ENCODE measurements around the gene ZBTB9. TPM values are rescaled to one million over a fixed set of nuclear protein-coding genes. Genes with fewer than 3 reads are reported as not detected.
A peak's percentile ranks its signal among the peaks of the same experiment; 100 is the strongest.

ZBTB9 gene
- total RNA-seq, 1 experiment from 2014 or later = 19.4 TPM

DNA sequence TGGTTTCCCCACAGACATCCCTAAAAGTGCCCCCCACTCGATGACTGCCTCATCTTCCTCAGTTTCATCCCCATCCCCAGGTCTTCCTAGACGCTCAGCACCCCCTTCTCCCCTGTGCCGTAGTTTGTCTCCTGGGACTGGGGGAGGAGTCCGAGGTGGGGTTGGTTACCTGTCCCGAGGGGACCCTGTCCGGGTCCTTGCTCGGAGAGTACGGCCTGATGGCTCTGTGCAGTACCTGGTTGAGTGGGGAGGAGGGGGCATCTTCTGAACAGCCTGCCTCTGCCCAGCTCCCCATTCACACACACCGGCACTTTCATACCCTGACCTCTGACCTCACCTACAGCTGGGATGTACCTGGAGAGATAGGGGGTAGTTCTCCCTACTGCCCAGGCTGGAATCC, 38.5 kb upstream of the ZBTB9 start (continued):
- no peak for TF ChIP-seq ZNF281 (CRISPR knock-in tag; IDR thresholded peaks at IDR 0.05)

GRCh38 chr6:33416386-33417127, 37.8 kb upstream of the ZBTB9 start:
- H3K36me3 Mint-ChIP-seq = peaks cover 34% of the 10 kb centered on the region
- POLR2A ChIA-PET = no interaction called here
- peak overlapping the region; percentile 96 for H3K4me3 Mint-ChIP-seq

More at GRCh38 chr6:33416386-33417127, 37.8 kb upstream of the ZBTB9 start:
- Mint-ChIP-seq H3K9me3 (no peaks in the 10 kb centered on the region), H3K27ac (peak overlapping the region; percentile 97), H3K4me1 (peaks cover 55% of the 10 kb centered on the region), H3K27me3 (ENCODE audit: low read depth) (no peaks in the 10 kb centered on the region)
- DNase-seq (ENCODE audit: low spot score) (no peak), ATAC-seq (no peak)
- TF ChIP-seq ESRRA (CRISPR knock-in tag; IDR thresholded peaks at IDR 0.05; ENCODE audit: borderline replicate concordance) (no peak), GRHL2 (CRISPR knock-in tag; IDR thresholded peaks at IDR 0.05; ENCODE audit: insufficient replicate concordance, severe bottlenecking) (no peak), EMX1 (CRISPR knock-in tag; IDR thresholded peaks at IDR 0.05) (no peak), ZNF281 (CRISPR knock-in tag; IDR thresholded peaks at IDR 0.05) (no peak), JAZF1 (CRISPR knock-in tag; IDR thresholded peaks at IDR 0.05) (no peak), USF1 (CRISPR knock-in tag; IDR thresholded peaks at IDR 0.05) (no peak), ZBTB21 (CRISPR knock-in tag; IDR thresholded peaks at IDR 0.05; ENCODE audit: borderline replicate concordance) (no peak)
- TF ChIP-seq, protein P1, sequence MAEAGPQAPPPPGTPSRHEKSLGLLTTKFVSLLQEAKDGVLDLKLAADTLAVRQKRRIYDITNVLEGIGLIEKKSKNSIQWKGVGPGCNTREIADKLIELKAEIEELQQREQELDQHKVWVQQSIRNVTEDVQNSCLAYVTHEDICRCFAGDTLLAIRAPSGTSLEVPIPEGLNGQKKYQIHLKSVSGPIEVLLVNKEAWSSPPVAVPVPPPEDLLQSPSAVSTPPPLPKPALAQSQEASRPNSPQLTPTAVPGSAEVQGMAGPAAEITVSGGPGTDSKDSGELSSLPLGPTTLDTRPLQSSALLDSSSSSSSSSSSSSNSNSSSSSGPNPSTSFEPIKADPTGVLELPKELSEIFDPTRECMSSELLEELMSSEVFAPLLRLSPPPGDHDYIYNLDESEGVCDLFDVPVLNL (CRISPR knock-in tag; IDR thresholded peaks at IDR 0.05; ENCODE audit: borderline replicate concordance, low read depth) = no peak
- TF ChIP-seq, protein P2, sequence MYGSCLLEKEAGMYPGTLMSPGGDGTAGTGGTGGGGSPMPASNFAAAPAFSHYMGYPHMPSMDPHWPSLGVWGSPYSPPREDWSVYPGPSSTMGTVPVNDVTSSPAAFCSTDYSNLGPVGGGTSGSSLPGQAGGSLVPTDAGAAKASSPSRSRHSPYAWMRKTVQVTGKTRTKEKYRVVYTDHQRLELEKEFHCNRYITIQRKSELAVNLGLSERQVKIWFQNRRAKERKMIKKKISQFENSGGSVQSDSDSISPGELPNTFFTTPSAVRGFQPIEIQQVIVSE (CRISPR knock-in tag; IDR thresholded peaks at IDR 0.05; ENCODE audit: borderline replicate concordance) = no peak
- TF ChIP-seq, protein P3, sequence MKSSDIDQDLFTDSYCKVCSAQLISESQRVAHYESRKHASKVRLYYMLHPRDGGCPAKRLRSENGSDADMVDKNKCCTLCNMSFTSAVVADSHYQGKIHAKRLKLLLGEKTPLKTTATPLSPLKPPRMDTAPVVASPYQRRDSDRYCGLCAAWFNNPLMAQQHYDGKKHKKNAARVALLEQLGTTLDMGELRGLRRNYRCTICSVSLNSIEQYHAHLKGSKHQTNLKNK (CRISPR knock-in tag; IDR thresholded peaks at IDR 0.05) = no peak
- TF ChIP-seq, protein P4, sequence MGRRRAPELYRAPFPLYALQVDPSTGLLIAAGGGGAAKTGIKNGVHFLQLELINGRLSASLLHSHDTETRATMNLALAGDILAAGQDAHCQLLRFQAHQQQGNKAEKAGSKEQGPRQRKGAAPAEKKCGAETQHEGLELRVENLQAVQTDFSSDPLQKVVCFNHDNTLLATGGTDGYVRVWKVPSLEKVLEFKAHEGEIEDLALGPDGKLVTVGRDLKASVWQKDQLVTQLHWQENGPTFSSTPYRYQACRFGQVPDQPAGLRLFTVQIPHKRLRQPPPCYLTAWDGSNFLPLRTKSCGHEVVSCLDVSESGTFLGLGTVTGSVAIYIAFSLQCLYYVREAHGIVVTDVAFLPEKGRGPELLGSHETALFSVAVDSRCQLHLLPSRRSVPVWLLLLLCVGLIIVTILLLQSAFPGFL (CRISPR knock-in tag; IDR thresholded peaks at IDR 0.05; ENCODE audit: borderline replicate concordance) = no peak
- TF ChIP-seq, protein P5, sequence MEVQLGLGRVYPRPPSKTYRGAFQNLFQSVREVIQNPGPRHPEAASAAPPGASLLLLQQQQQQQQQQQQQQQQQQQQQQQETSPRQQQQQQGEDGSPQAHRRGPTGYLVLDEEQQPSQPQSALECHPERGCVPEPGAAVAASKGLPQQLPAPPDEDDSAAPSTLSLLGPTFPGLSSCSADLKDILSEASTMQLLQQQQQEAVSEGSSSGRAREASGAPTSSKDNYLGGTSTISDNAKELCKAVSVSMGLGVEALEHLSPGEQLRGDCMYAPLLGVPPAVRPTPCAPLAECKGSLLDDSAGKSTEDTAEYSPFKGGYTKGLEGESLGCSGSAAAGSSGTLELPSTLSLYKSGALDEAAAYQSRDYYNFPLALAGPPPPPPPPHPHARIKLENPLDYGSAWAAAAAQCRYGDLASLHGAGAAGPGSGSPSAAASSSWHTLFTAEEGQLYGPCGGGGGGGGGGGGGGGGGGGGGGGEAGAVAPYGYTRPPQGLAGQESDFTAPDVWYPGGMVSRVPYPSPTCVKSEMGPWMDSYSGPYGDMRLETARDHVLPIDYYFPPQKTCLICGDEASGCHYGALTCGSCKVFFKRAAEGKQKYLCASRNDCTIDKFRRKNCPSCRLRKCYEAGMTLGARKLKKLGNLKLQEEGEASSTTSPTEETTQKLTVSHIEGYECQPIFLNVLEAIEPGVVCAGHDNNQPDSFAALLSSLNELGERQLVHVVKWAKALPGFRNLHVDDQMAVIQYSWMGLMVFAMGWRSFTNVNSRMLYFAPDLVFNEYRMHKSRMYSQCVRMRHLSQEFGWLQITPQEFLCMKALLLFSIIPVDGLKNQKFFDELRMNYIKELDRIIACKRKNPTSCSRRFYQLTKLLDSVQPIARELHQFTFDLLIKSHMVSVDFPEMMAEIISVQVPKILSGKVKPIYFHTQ (CRISPR knock-in tag; IDR thresholded peaks at IDR 0.05) = no peak
- TF ChIP-seq, protein P6, sequence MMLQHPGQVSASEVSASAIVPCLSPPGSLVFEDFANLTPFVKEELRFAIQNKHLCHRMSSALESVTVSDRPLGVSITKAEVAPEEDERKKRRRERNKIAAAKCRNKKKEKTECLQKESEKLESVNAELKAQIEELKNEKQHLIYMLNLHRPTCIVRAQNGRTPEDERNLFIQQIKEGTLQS (CRISPR knock-in tag; conservative IDR thresholded peaks at IDR 0.05) = no peak
- CTCF ChIA-PET = interaction anchor here (2.1 kb wide), 1 partner anchor 10 kb away, joined by 11 read pairs; no protein-coding TSS in a partner anchor

Data from WTC11 (cell line).